Measurements from ENCODE around the gene ZNF341. TPM values are rescaled to one million over a fixed set of nuclear protein-coding genes. Genes with fewer than 3 reads are reported as not detected.

ZNF341 gene
- total and polyA plus RNA-seq, 9 of the 15 experiments (the other 6 are each of a cell fraction or from before 2014, with no cell fraction given) = 0.08 to 2.6 (median 1.0) TPM

- FAIRE-seq = no peak
- no peaks in the 10 kb centered on the region for H3K27me3 ChIP-seq (ENCODE audit: control insufficient read depth in 2 of 2, insufficient read depth in 2 of 2, low read length in 2 of 2)
- no peaks in the 10 kb centered on the region; a peak in 1 of 5 replicates for H3K4me1 ChIP-seq (replicated peaks in 1 of 2; ENCODE audit: control insufficient read depth in 2 of 2, insufficient read depth in 2 of 2, low read length in 2 of 2)
- POLR2A ChIA-PET = interaction anchor here (1.2 to 1.5 kb wide), 2 partner anchors 11 to 72 kb away, joined by 4 to 5 read pairs; no protein-coding TSS in a partner anchor
- intact Hi-C loops (cut with micrococcal nuclease) = no loop called here
- CTCF ChIA-PET (ENCODE audit: low intra/inter-chr PET ratio) = no interaction called here
- WGBS (ENCODE audit: insufficient coverage, low coverage, missing lambda C conversion rate) = 43% methylated on average over 7 of the region's 7 CpGs
- H3K36me3 ChIP-seq (ENCODE audit: control insufficient read depth, insufficient read depth, low read length) = no peaks in the 10 kb centered on the region
- no peak overlapping the region for H3K4me2 ChIP-seq (ENCODE audit: insufficient read depth, low read length)
- no peak for DNase-seq (ENCODE audit: extremely low read depth in 1 of 4, low spot score in 3 of 4)
- no peak overlapping the region for H3K27ac ChIP-seq (ENCODE audit: extremely low read depth, low read depth, low read length)
- H3K9me3 ChIP-seq (replicated peaks; ENCODE audit: control insufficient read depth, insufficient read depth, low read depth, low read length) = no peaks in the 10 kb centered on the region
- no peak overlapping the region for H3K4me3 ChIP-seq
- no peak overlapping the region for H3K9ac ChIP-seq (ENCODE audit: insufficient read depth in 1 of 2, low read depth in 2 of 2, low read length in 2 of 2)
- no peak for TF ChIP-seq POLR3G (IDR thresholded peaks at IDR 0.05; ENCODE audit: extremely low read depth, insufficient read length, insufficient replicate concordance)
- peak; percentile 73 for TF ChIP-seq ZNF263 (CRISPR knock-in tag; IDR thresholded peaks at IDR 0.05; ENCODE audit: borderline replicate concordance)
- no peak overlapping the region for H2AFZ ChIP-seq (ENCODE audit: low read depth, low read length)
- no peak for ATAC-seq
- no peaks in the 10 kb centered on the region for H3K9me1 ChIP-seq (ENCODE audit: control insufficient read depth, insufficient read depth, low read length)
- BruUV-seq (replicated peaks) = no TSS peak
- no peaks in the 10 kb centered on the region for H3K79me2 ChIP-seq (ENCODE audit: control insufficient read depth, insufficient read depth, low read length)
- in situ Hi-C loops (cut with MboI) = loop anchor here (5.0 kb wide), 1 partner anchor 58 kb away; the partner anchor contains the start of gene ACTL10
- H4K20me1 ChIP-seq (replicated peaks; ENCODE audit: control insufficient read depth, insufficient read depth, low read length) = no peaks in the 10 kb centered on the region
These were observed 6.1 kb upstream of the ZNF341 start for GRCh38 chr20:33725607-33726264.

GRCh38 chr20:33727115-33727479 lies 4.7 kb upstream of the ZNF341 start:
- Histone ChIP-seq H3K9me3 (replicated peaks; ENCODE audit: control insufficient read depth, insufficient read depth, low read depth, low read length) (no peaks in the 10 kb centered on the region), H3K36me3 (ENCODE audit: control insufficient read depth, insufficient read depth, low read length) (no peaks in the 10 kb centered on the region), H3K27ac (ENCODE audit: extremely low read depth, low read depth, low read length) (no peak overlapping the region), H3K27me3 (ENCODE audit: control insufficient read depth in 2 of 2, insufficient read depth in 2 of 2, low read length in 2 of 2) (no peaks in the 10 kb centered on the region), H3K9ac (ENCODE audit: insufficient read depth in 1 of 2, low read depth in 2 of 2, low read length in 2 of 2) (no peak overlapping the region), H3K4me1 (replicated peaks in 1 of 2; ENCODE audit: control insufficient read depth in 2 of 2, insufficient read depth in 2 of 2, low read length in 2 of 2) (peaks cover 5 to 10% of the 10 kb centered on the region in 2 experiments; a peak in 4 of 5 replicates), H3K9me1 (ENCODE audit: control insufficient read depth, insufficient read depth, low read length) (no peaks in the 10 kb centered on the region), H3K79me2 (ENCODE audit: control insufficient read depth, insufficient read depth, low read length) (no peaks in the 10 kb centered on the region), H4K20me1 (replicated peaks; ENCODE audit: control insufficient read depth, insufficient read depth, low read length) (no peaks in the 10 kb centered on the region), H3K4me2 (ENCODE audit: insufficient read depth, low read length) (no peak overlapping the region), H3K4me3 (no peak overlapping the region), H2AFZ (ENCODE audit: low read depth, low read length) (no peak overlapping the region)
- ChIA-PET POLR2A (interaction anchor here (0.6 to 1.5 kb wide), 2 partner anchors 9 to 12 kb away, joined by 3 to 5 read pairs; no protein-coding TSS in a partner anchor), CTCF (ENCODE audit: low intra/inter-chr PET ratio) (interaction anchor here (0.6 kb wide), 1 partner anchor 154 kb away, joined by 5 read pairs; no protein-coding TSS in a partner anchor)
- TF ChIP-seq ZNF274 (IDR thresholded peaks at IDR 0.05; ENCODE audit: borderline replicate concordance, low read depth, low read length) = no peak
- TF ChIP-seq ZNF512 (tag; IDR thresholded peaks at IDR 0.05) = no peak
- no peak for TF ChIP-seq GTF2F1 (IDR thresholded peaks at IDR 0.05; ENCODE audit: low read depth, low read length)
- TF ChIP-seq ZKSCAN1 (IDR thresholded peaks at IDR 0.05; ENCODE audit: low read depth, low read length) = peak; percentile 83
- ATAC-seq (no peak), DNase-seq (ENCODE audit: extremely low read depth in 1 of 4, low spot score in 3 of 4) (no peak), FAIRE-seq (no peak)
- intact Hi-C loops (cut with micrococcal nuclease) (no loop called here), in situ Hi-C loops (cut with MboI) (loop anchor here (5.0 kb wide), 1 partner anchor 60 kb away; the partner anchor contains the start of gene ACTL10)
- 84% methylated on average over 5 of the region's 5 CpGs for WGBS (ENCODE audit: insufficient coverage, low coverage, missing lambda C conversion rate)
- no TSS peak for BruUV-seq (replicated peaks)

All from K562 (cell line).